Nephron progenitor cell (in vitro differentiated cells): Measurements from ENCODE around the gene SYT1.

Source experiments
- DNase-seq: peaks from one replicate; pipeline ENCODE4 v3.0.0; 2021
- H3K27ac Mint-ChIP-seq: 2 replicates; pipeline ENCODE4 v1.8.0; 2021; ENCODE audit warnings: mild to moderate bottlenecking, moderate library complexity, mixed read lengths
- H3K27me3 Mint-ChIP-seq: 2 replicates; pipeline ENCODE4 v1.8.0; 2021; ENCODE audit warnings: mild to moderate bottlenecking, low read depth, mixed read lengths; ENCODE audit not compliant: poor library complexity
- H3K36me3 Mint-ChIP-seq: 2 replicates; pipeline ENCODE4 v1.8.0; 2021; ENCODE audit warnings: low read depth, mixed read lengths
- H3K4me1 Mint-ChIP-seq: 2 replicates; pipeline ENCODE4 v1.8.0; 2021; ENCODE audit warnings: mixed read lengths
- H3K4me3 Mint-ChIP-seq: 2 replicates; pipeline ENCODE4 v1.8.0; 2021; ENCODE audit warnings: mild to moderate bottlenecking, moderate library complexity, mixed read lengths
- H3K9me3 Mint-ChIP-seq: 2 replicates; pipeline ENCODE4 v1.8.0; 2021; ENCODE audit warnings: mild to moderate bottlenecking, moderate library complexity, mixed read lengths
- TF ChIP-seq, protein P1 (sequence below): fragments of 200-600 bp; sonication (generic); IDR thresholded peaks from 2 replicates; pipeline ENCODE4 v1.5.0; 2021; ENCODE audit warnings: antibody characterized with exemption

SYT1 gene

DNA sequence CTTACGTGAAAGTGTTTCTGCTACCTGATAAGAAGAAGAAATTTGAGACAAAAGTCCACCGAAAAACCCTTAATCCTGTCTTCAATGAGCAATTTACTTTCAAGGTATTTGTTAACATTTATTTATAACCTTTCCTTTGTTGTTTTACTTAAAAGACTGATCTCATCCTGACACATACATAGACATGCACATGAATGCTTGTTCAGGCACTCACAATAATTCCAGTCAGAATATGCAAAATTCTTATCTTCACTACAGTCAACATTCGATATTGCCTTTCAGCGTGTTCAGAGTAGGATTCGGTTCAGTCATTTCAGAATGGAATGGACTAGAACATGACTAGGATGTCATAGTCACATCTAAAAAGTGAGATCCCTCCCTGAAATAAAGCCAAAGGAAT lies 431.6 kb downstream of the SYT1 start:
- peaks cover 23% of the 10 kb centered on the region for H3K4me1 Mint-ChIP-seq
- H3K36me3 Mint-ChIP-seq: peaks cover 24% of the 10 kb centered on the region
- DNase-seq: no peak
- TF ChIP-seq, protein P1, sequence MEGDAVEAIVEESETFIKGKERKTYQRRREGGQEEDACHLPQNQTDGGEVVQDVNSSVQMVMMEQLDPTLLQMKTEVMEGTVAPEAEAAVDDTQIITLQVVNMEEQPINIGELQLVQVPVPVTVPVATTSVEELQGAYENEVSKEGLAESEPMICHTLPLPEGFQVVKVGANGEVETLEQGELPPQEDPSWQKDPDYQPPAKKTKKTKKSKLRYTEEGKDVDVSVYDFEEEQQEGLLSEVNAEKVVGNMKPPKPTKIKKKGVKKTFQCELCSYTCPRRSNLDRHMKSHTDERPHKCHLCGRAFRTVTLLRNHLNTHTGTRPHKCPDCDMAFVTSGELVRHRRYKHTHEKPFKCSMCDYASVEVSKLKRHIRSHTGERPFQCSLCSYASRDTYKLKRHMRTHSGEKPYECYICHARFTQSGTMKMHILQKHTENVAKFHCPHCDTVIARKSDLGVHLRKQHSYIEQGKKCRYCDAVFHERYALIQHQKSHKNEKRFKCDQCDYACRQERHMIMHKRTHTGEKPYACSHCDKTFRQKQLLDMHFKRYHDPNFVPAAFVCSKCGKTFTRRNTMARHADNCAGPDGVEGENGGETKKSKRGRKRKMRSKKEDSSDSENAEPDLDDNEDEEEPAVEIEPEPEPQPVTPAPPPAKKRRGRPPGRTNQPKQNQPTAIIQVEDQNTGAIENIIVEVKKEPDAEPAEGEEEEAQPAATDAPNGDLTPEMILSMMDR: no peak
- H3K4me3 Mint-ChIP-seq: no peak overlapping the region
- H3K27me3 Mint-ChIP-seq: no peaks in the 10 kb centered on the region
- H3K27ac Mint-ChIP-seq: peak overlapping the region; percentile 21
- H3K9me3 Mint-ChIP-seq: no peaks in the 10 kb centered on the region

DNA sequence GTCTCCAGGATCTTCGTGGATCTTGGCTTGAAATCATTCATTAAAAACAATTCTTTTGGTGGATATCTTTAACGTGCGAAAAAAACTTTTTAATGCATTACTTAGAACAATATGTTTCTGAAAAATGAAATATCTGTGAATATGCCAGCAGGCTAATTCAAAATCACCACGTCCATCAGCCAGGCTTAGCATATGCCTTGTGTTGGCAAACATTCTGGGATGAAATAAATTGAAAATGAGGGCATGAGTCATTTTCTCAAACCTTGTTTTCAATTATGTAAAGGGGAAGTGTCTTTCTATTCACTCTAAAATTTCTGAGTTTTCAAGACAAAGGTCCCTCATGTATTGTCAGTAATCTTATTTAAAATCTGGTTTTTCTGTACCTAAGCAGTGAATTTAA lies 432.3 kb downstream of the SYT1 start:
- H3K4me1 Mint-ChIP-seq: peaks cover 30% of the 10 kb centered on the region
- no peak for DNase-seq
- no peaks in the 10 kb centered on the region for H3K27me3 Mint-ChIP-seq
- H3K9me3 Mint-ChIP-seq: no peaks in the 10 kb centered on the region
- H3K4me3 Mint-ChIP-seq: no peak overlapping the region
- H3K27ac Mint-ChIP-seq: no peak overlapping the region
- TF ChIP-seq, protein P1: no peak
- peaks cover 29% of the 10 kb centered on the region for H3K36me3 Mint-ChIP-seq

DNA sequence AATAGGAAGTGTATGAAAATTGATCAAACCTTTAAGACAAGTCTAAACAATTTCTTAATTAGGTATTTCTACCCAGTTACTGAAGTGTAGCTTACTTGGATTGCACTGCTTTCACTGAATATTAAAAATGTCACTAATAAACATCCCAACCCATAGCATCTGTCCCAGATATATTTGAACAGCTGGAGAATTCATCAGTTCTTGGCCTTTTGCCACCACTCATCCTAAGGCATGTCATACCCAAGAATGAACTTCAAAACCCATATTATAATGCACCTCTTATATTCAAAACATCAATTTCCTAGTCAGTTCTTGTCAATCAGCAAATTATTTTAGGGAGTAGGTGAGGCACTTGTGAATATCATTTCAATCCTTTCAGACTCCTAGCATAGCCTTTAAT lies 433.9 kb downstream of the SYT1 start:
- Mint-ChIP-seq H3K9me3 (no peaks in the 10 kb centered on the region), H3K27me3 (no peaks in the 10 kb centered on the region), H3K4me3 (no peak overlapping the region), H3K4me1 (peaks cover 38% of the 10 kb centered on the region), H3K36me3 (peaks cover 29% of the 10 kb centered on the region), H3K27ac (no peak overlapping the region)
- TF ChIP-seq, protein P1: no peak
- no peak for DNase-seq

DNA sequence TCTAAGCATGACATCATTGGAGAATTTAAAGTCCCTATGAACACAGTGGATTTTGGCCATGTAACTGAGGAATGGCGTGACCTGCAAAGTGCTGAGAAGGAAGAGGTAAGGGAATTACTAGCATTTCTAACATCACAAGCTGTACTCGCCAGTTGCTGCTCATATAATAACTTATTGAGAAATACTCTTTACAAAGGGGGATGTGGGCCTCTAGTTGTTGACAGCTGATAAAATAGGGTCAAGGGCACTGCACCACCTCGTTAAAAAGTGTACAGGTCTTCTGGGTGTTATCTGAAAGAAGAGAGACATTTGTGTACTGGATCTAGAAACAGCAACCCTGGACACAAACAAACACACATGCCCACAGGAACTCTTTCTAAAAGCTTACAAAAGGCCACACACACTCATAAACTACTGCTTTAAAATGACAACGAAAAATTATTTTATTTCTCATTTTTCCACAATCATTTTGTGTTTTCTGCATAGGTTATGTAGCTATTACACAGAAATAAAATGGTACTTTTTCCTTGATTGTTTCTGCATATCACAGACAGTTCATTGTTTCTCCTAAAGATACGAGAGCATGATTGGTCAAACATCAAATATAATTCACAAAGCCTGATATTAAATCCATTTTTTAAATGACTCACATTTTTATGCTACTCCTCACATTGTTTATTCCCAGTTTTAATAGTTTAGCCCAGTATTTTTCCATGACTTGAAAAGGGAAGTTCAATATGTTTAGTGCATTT lies 435.0 kb downstream of the SYT1 start:
- H3K27me3 Mint-ChIP-seq: no peaks in the 10 kb centered on the region
- H3K36me3 Mint-ChIP-seq: peaks cover 29% of the 10 kb centered on the region
- peaks cover 38% of the 10 kb centered on the region for H3K4me1 Mint-ChIP-seq
- peak overlapping the region; percentile 87 for H3K27ac Mint-ChIP-seq
- H3K9me3 Mint-ChIP-seq: no peaks in the 10 kb centered on the region
- DNase-seq: no peak
- TF ChIP-seq, protein P1: no peak
- H3K4me3 Mint-ChIP-seq: no peak overlapping the region

DNA sequence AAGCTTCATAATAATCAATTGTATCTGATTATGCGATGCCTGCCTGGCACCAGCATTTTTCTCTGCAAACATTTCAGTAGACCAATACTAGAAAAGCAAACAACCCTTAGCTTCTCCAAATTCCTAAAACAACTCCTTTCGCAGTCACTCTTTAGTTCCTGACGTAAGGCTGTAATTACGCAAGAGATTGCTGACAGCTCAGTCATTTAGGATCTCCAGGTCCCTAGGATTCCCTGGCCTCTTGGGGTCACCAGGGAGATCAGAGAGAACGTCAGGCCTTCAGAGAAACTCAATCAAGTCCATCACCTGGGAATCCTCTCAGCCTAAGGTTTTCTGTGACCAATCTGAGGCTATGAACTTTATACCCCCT lies 435.6 kb downstream of the SYT1 start:
- peaks cover 38% of the 10 kb centered on the region for H3K4me1 Mint-ChIP-seq
- no peaks in the 10 kb centered on the region for H3K27me3 Mint-ChIP-seq
- DNase-seq: no peak
- H3K4me3 Mint-ChIP-seq: no peak overlapping the region
- H3K27ac Mint-ChIP-seq: peak overlapping the region; percentile 87
- H3K36me3 Mint-ChIP-seq: peaks cover 29% of the 10 kb centered on the region
- no peaks in the 10 kb centered on the region for H3K9me3 Mint-ChIP-seq
- TF ChIP-seq, protein P1: no peak

DNA sequence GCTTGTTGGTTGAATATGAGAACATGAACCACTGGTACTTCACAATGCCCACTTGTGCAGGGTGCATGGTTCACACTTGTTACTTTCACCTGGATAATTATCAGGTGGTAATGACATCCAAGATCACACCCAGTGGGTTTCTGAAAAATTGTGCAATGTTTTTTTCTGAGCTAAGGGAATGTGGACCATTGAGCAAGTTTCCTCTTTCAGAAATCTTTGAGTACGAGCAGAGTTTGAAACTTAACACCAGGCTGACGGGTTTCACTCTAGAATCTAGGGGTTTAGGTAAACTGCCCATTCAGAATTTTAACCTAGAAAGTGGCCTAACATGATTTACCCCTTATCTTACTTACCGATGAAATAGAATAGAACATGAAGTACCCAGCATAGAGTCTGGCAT lies 436.6 kb downstream of the SYT1 start:
- no peak overlapping the region for H3K27ac Mint-ChIP-seq
- TF ChIP-seq, protein P1: no peak
- no peaks in the 10 kb centered on the region for H3K27me3 Mint-ChIP-seq
- peaks cover 26% of the 10 kb centered on the region for H3K36me3 Mint-ChIP-seq
- H3K4me1 Mint-ChIP-seq: peaks cover 38% of the 10 kb centered on the region
- no peaks in the 10 kb centered on the region for H3K9me3 Mint-ChIP-seq
- DNase-seq: no peak
- no peak overlapping the region for H3K4me3 Mint-ChIP-seq
